H1 (cell line): ENCODE measurements around the gene FSD1L. TPM values are rescaled to one million over a fixed set of nuclear protein-coding genes. Genes with fewer than 3 reads are reported as not detected.

Source experiments
- CHD7 ChIP-seq: fragments of 300-600 bp; sonication (generic); IDR thresholded peaks from 2 replicates; pipeline ENCODE4 v1.7.1; 2012; ENCODE audit warnings: low read length, moderate library complexity, mild to moderate bottlenecking, inconsistent platforms; ENCODE audit not compliant: insufficient replicate concordance
- RNF2 ChIP-seq: fragments of 200-900, 300-1000 bp; sonication (generic); IDR thresholded peaks from 2 replicates; pipeline ENCODE4 v1.7.1; 2016; ENCODE audit warnings: borderline replicate concordance, low read depth, mild to moderate bottlenecking, antibody characterized with exemption, low read length; ENCODE audit not compliant: poor library complexity, severe bottlenecking; ENCODE audit errors: missing control alignments
- SUZ12 ChIP-seq: fragments of 200-600 bp; sonication (generic); IDR thresholded peaks from 2 replicates; pipeline ENCODE4 v1.6.1; 2012; ENCODE audit warnings: mild to moderate bottlenecking, inconsistent platforms, low read length, moderate library complexity, mixed read lengths
- polyA plus RNA-seq, 7 experiments: library from polyadenylated mRNA; depleted of rRNA in 3 of 7; stranded (reverse) in 5 of 7; unstranded in 2 of 7; fragments of >200 nt in 5 of 7; fragments of 200-250 nt in 2 of 7; gene quantifications; 1 replicate in 5 of 7; 2 replicates in 1 of 7; 4 replicates in 1 of 7; pipeline versions ENCODE4 v1.2.1 to v1.2.3, GENCODE V29; 2011 to 2013; ENCODE audit warnings: missing spikeins in 2 of 7, mixed read lengths in 2 of 7
- total RNA-seq: library from RNA; stranded (reverse); fragmentation: NEBNext Ultra II Directional; extraction: Animal tissue kit (Norgen Biotek cat#: 25700); gene quantifications from 2 replicates; pipeline ENCODE4 v1.2.1, GENCODE V29; 2021

Gene FSD1L
- total and polyA plus RNA-seq, 2 of the 8 experiments (the other 6 are each of a cell fraction or from before 2014, with no cell fraction given): 0.91 to 4.8 TPM

- TF ChIP-seq CHD7: no peak
- TF ChIP-seq RNF2: no peak
- TF ChIP-seq SUZ12: no peak
Observed at GRCh38 chr9:105444130-105444529, 3.7 kb upstream of the FSD1L start (continued).
